Effector CD4-positive, alpha-beta T cell (primary cell): ENCODE measurements around the gene RAB34.

ENCODE experiments used
- DNase-seq: peaks from one replicate; pipeline ENCODE4 v3.0.0-alpha.2; 2020
- total RNA-seq: gene quantifications from one replicate; lab custom pipeline; 2026; lab: John Stamatoyannopoulos, UW

The RAB34 gene
- total RNA-seq: 62.1 reads per million, percentile 73 among the genes with 10 or more reads in this experiment

GRCh38 chr17:28717578-28718332 lies at the start of gene RAB34:
TSS of gene RAB34 (minus strand) at chr17:28717868. CDS start at chr17:28717266, 602 bp downstream.
- DNase-seq: no peak

- no peak for DNase-seq
Measured at GRCh38 chr17:28765038-28765437, 47.4 kb upstream of the RAB34 start.

- peak; percentile 75 for DNase-seq
Measured at GRCh38 chr17:28763804-28764266, 46.2 kb upstream of the RAB34 start.

GRCh38 chr17:28763137-28763799 lies 45.6 kb upstream of the RAB34 start:
- no peak for DNase-seq

- no peak for DNase-seq
Measured at GRCh38 chr17:28760601-28761562, 43.2 kb upstream of the RAB34 start.

- no peak for DNase-seq
Measured at GRCh38 chr17:28759256-28759865, 41.7 kb upstream of the RAB34 start.

- no peak for DNase-seq
Measured at GRCh38 chr17:28758411-28759121, 40.9 kb upstream of the RAB34 start.

GRCh38 chr17:28756049-28756804 lies 38.6 kb upstream of the RAB34 start:
- DNase-seq: no peak

GRCh38 chr17:28755486-28755885 lies 37.8 kb upstream of the RAB34 start:
- DNase-seq: no peak

- DNase-seq: no peak
Measured at GRCh38 chr17:28751600-28752366, 34.1 kb upstream of the RAB34 start.

GRCh38 chr17:28750178-28751047 lies 32.7 kb upstream of the RAB34 start:
- peak; percentile 87 for DNase-seq

- DNase-seq: no peak
Measured at GRCh38 chr17:28749516-28750177, 32.0 kb upstream of the RAB34 start.

- no peak for DNase-seq
Measured at GRCh38 chr17:28748852-28749515, 31.3 kb upstream of the RAB34 start.

GRCh38 chr17:28747801-28748750 lies 30.4 kb upstream of the RAB34 start:
- DNase-seq: no peak

- no peak for DNase-seq
Measured at GRCh38 chr17:28747051-28747691, 29.5 kb upstream of the RAB34 start.

- DNase-seq: no peak
Measured at GRCh38 chr17:28746611-28747050, 29.0 kb upstream of the RAB34 start.
